Mammary epithelial cell (primary cell): ENCODE measurements around the gene P2RX3.

ENCODE experiments used
- EZH2 ChIP-seq: IDR thresholded peaks from 2 replicates; pipeline ENCODE4 v1.6.1; 2012; ENCODE audit warnings: low read length, inconsistent platforms, borderline replicate concordance
- TF ChIP-seq, protein P1 (sequence below), 2 donors: IDR thresholded peaks in 1 of 2; conservative IDR thresholded peaks in 1 of 2; 2 replicates each; pipeline ENCODE4 v1.5.1; 2011 to 2012; ENCODE audit warnings: inconsistent platforms in 2 of 2, low read length in 2 of 2, mild to moderate bottlenecking in 2 of 2, control low read depth in 1 of 2, low read depth in 1 of 2; ENCODE audit not compliant: insufficient read depth in 1 of 2; ENCODE audit errors: extremely low read depth in 1 of 2

- TF ChIP-seq, protein P1, sequence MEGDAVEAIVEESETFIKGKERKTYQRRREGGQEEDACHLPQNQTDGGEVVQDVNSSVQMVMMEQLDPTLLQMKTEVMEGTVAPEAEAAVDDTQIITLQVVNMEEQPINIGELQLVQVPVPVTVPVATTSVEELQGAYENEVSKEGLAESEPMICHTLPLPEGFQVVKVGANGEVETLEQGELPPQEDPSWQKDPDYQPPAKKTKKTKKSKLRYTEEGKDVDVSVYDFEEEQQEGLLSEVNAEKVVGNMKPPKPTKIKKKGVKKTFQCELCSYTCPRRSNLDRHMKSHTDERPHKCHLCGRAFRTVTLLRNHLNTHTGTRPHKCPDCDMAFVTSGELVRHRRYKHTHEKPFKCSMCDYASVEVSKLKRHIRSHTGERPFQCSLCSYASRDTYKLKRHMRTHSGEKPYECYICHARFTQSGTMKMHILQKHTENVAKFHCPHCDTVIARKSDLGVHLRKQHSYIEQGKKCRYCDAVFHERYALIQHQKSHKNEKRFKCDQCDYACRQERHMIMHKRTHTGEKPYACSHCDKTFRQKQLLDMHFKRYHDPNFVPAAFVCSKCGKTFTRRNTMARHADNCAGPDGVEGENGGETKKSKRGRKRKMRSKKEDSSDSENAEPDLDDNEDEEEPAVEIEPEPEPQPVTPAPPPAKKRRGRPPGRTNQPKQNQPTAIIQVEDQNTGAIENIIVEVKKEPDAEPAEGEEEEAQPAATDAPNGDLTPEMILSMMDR (conservative IDR thresholded peaks at IDR 0.05 in 1 of 2, IDR thresholded peaks at IDR 0.05 in 1 of 2; ENCODE audit: extremely low read depth in 1 of 2, insufficient read depth in 1 of 2, low read depth in 1 of 2, low read length in 2 of 2): no peak
- TF ChIP-seq EZH2: no peak
Measured at GRCh38 chr11:57392066-57392762, 54.1 kb downstream of the P2RX3 start.
